Fibroblast of pulmonary artery (primary cell): ENCODE data around the gene TRIM46.

Experiments used
- DNase-seq: peaks from one replicate; pipeline ENCODE4 v3.0.0-alpha.2; 2010; ENCODE audit warnings: low read depth
- H3K4me3 ChIP-seq: replicated peaks from 2 replicates; pipeline ENCODE4 v1.5.1; 2011; ENCODE audit warnings: low read depth, mild to moderate bottlenecking, control low read depth, low read length, moderate library complexity
- TF ChIP-seq, protein P1 (sequence below): IDR thresholded peaks from 2 replicates; pipeline ENCODE4 v1.5.1; 2011; ENCODE audit warnings: mild to moderate bottlenecking, control low read depth, low read length, inconsistent platforms; ENCODE audit errors: missing control alignments

Gene TRIM46

GRCh38 chr1:155127105-155127966 is 46.3 kb upstream of the TRIM46 start, which contains the start of gene EFNA1:
TSS of gene EFNA1 (plus strand) at chr1:155127876. CDS start at chr1:155127978, 102 bp downstream.
- TF ChIP-seq, protein P1, sequence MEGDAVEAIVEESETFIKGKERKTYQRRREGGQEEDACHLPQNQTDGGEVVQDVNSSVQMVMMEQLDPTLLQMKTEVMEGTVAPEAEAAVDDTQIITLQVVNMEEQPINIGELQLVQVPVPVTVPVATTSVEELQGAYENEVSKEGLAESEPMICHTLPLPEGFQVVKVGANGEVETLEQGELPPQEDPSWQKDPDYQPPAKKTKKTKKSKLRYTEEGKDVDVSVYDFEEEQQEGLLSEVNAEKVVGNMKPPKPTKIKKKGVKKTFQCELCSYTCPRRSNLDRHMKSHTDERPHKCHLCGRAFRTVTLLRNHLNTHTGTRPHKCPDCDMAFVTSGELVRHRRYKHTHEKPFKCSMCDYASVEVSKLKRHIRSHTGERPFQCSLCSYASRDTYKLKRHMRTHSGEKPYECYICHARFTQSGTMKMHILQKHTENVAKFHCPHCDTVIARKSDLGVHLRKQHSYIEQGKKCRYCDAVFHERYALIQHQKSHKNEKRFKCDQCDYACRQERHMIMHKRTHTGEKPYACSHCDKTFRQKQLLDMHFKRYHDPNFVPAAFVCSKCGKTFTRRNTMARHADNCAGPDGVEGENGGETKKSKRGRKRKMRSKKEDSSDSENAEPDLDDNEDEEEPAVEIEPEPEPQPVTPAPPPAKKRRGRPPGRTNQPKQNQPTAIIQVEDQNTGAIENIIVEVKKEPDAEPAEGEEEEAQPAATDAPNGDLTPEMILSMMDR: no peak
- peak; percentile 89 for DNase-seq
- H3K4me3 ChIP-seq: peak within 1 kb of the TSS; percentile 77

DNA sequence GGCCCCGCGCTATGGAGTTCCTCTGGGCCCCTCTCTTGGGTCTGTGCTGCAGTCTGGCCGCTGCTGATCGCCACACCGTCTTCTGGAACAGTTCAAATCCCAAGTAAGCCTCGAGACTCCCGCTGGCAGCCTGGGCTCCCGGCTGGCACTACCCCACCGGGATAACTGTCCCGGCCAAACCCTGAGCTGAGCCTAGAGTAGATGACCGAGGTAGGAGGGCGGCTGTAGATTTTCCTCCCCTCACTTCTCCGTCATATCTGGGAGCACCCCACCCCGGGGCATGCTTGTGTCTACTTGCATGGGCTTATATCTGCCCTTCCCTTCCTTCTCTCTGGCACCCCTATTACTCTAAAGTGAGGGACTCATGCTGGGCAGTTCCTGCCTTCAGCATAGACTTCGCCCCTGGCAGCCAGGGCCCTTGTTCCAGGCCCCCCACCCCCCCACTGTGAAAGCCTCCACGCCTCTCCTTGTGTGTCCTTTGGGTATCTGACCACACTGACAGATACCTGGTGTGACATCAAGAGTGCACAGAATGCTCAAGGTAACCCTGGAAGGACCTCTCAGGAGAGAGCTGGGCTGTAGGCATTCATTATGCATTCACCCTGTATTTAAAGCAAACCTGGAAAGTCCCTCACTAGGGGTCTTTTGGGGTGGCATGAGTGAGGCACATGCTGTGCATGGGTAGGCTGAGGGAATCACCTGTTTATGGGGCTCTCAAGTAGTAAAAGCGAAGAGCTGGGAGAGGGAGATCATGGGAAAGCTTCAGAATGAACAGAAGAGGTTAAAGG is 45.5 kb upstream of the TRIM46 start:
- DNase-seq: no peak
- peak overlapping the region; percentile 77 for H3K4me3 ChIP-seq
- TF ChIP-seq, protein P1: no peak

DNA sequence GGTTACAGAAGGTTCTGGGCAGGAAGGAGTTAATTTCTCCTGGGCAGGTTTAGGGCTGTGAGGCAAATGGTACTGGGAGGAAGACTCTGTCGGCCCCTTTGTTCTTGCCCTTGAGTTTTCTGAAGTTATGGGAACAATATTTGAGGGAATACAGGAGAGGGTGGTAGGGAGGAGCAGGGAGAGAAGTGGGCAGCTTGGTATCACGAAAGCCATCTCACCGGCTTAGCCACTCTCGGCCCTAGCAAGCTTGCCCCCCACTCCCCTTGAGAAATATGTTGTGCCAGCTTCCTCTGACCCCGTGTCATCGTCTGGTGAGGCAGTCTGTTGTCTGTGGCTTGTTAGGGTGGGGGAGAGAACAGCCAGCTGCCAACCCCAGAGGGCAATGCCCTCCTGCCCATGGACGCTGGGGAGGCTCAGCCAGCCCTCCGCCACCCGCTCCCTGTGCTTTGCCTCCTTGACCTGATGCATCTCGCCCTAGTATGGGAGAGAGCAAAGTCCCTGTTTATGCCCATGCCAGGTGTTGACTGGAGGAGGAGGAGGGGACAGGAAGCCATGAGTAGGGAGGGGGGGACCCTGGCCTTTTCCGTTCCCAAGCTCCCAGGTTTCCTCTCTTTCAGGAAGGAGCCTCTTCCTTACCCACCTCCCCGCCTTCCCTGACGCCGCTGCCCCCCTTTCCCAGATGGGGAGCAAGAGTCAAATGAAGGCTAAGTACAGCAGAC is 44.7 kb upstream of the TRIM46 start:
- peak overlapping the region; percentile 77 for H3K4me3 ChIP-seq
- TF ChIP-seq, protein P1: no peak
- peak; percentile 28 for DNase-seq

DNA sequence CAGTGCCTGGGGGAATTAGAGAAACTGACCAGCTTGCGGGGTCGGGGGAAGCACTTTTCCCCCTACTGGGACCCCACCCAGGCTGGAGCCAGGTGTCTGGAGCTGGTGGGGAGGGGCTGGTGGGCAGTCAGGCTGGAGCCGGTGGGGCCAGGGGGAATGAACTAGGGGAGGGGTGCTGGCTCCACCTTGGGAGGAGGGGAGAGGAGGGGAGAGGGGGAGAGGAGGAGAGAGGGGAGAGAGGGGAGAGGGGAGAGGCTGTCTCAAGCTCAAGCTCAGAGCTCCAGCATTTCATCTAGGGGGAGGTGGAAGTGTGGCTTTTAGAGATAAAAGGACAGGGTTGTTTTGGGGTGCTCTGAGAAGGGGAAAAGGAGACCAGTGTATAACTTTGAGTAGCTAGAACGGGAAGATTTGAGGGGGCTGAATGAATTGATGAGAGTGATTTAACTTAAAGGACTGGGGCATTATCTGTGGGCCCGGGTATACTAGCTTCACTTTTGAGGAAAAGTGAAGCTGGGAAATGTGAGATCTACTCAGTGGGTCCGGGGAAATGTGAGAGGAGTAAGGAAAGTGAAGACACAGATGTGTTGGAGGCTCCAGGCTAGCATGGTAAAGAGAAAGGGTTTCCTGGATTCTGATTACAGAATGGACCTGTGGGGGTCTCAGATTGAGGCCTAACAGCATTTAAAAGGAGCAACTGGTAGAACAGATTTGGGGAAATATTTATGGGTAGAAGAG is 43.2 kb upstream of the TRIM46 start:
- H3K4me3 ChIP-seq: peak overlapping the region; percentile 77
- TF ChIP-seq, protein P1: no peak
- no peak for DNase-seq

- TF ChIP-seq, protein P1: no peak
- H3K4me3 ChIP-seq: no peak overlapping the region
- no peak for DNase-seq
Measured at GRCh38 chr1:155131285-155131684, 42.4 kb upstream of the TRIM46 start.

GRCh38 chr1:155131856-155132255 is 41.8 kb upstream of the TRIM46 start:
- TF ChIP-seq, protein P1: no peak
- H3K4me3 ChIP-seq: no peak overlapping the region
- DNase-seq: no peak
